ENCODE measurements around the gene VASP. TPM values are rescaled to one million over a fixed set of nuclear protein-coding genes. Genes with fewer than 3 reads are reported as not detected.

VASP gene
- total and polyA plus RNA-seq, 9 of the 15 experiments (the other 6 are each of a cell fraction or from before 2014, with no cell fraction given): 16.7 to 261 (median 112) TPM

DNA sequence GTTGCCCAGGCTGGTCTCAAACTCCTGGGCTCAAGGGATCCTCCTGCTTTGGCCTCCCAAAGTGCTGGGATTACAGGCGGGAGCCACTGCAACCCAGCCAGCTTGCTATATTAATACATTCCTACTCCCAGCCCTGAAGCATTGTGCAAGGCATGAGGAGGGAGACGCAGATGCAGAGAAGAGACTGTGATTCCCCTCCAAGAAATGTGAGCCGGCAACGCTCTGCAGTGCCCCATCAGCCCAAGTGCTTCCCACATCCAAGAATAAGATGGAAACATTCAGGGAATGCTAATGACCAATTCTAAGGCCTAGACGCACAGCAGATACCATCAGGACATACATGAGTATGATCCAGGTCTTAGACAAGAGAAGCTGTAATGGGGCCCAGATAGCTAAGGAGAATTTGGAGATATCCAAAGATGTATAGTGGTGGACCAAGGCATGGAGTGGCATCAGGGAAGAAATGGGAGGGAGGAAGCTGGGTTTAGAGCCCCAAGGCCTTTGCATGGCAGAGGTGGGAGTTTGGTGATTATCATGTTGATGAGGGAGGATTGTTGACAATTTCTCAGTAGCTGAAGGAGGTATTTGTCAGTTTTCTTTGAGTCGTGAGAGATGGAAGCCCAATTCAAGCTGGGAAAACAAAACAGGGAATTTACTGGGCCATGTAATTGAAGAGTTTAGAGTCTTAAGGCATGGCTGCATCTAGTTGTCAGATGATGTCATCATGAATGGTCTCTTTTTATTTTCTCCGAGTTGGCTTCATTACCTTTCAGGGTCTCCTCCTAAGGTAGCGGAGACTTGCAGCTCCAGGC is 6.2 kb upstream of the VASP start:
- Histone ChIP-seq H3K79me2 (ENCODE audit: control insufficient read depth, insufficient read depth, low read length) (peaks cover 6% of the 10 kb centered on the region; the same call in 2 of the 3 replicates), H3K4me1 (replicated peaks in 1 of 2; ENCODE audit: control insufficient read depth in 2 of 2, insufficient read depth in 2 of 2, low read length in 2 of 2) (peaks cover 26 to 66% of the 10 kb centered on the region in 2 experiments), H3K9ac (ENCODE audit: insufficient read depth in 1 of 2, low read depth in 2 of 2, low read length in 2 of 2) (peak overlapping the region in 1 of 2 experiments; percentile 22; a peak in 1 of 4 replicates), H3K27ac (ENCODE audit: extremely low read depth, low read depth, low read length) (peak overlapping the region; percentile 21; the same call in 1 of the 3 replicates), H2AFZ (ENCODE audit: low read depth, low read length) (peak overlapping the region; percentile 80), H3K4me2 (ENCODE audit: insufficient read depth, low read length) (peak overlapping the region; percentile 42; the same call in 1 of the 2 replicates), H3K9me3 (replicated peaks; ENCODE audit: control insufficient read depth, insufficient read depth, low read depth, low read length) (no peaks in the 10 kb centered on the region), H3K27me3 (ENCODE audit: control insufficient read depth in 2 of 2, insufficient read depth in 2 of 2, low read length in 2 of 2) (peaks cover 0 to under 1% of the 10 kb centered on the region in 2 experiments; a peak in 1 of 5 replicates), H3K36me3 (ENCODE audit: control insufficient read depth, insufficient read depth, low read length) (no peaks in the 10 kb centered on the region), H3K9me1 (ENCODE audit: control insufficient read depth, insufficient read depth, low read length) (no peaks in the 10 kb centered on the region), H3K4me3 (no peak overlapping the region), H4K20me1 (replicated peaks; ENCODE audit: control insufficient read depth, insufficient read depth, low read length) (no peaks in the 10 kb centered on the region)
- in situ Hi-C loops (cut with MboI) (no loop called here), intact Hi-C loops (cut with micrococcal nuclease) (no loop called here)
- BruUV-seq (replicated peaks): no TSS peak
- ChIA-PET POLR2A (interaction anchor here (0.6 kb wide), 2 partner anchors 198 to 219 kb away, joined by 4 read pairs; no protein-coding TSS in a partner anchor), CTCF (ENCODE audit: low intra/inter-chr PET ratio) (no interaction called here)
- no peak for ATAC-seq
- WGBS (ENCODE audit: insufficient coverage, low coverage, missing lambda C conversion rate): 66% methylated on average over 8 of the region's 8 CpGs
- DNase-seq (ENCODE audit: extremely low read depth in 1 of 4, low spot score in 3 of 4): no peak
- no peak for FAIRE-seq
- TF ChIP-seq ARHGAP35 (IDR thresholded peaks at IDR 0.05; ENCODE audit: partially characterized antibody): no peak
- no peak for TF ChIP-seq SIN3A (IDR thresholded peaks at IDR 0.05; ENCODE audit: borderline replicate concordance in 2 of 2, control insufficient read depth in 1 of 2, low read depth in 2 of 2, low read length in 2 of 2)
- TF ChIP-seq, protein P1, sequence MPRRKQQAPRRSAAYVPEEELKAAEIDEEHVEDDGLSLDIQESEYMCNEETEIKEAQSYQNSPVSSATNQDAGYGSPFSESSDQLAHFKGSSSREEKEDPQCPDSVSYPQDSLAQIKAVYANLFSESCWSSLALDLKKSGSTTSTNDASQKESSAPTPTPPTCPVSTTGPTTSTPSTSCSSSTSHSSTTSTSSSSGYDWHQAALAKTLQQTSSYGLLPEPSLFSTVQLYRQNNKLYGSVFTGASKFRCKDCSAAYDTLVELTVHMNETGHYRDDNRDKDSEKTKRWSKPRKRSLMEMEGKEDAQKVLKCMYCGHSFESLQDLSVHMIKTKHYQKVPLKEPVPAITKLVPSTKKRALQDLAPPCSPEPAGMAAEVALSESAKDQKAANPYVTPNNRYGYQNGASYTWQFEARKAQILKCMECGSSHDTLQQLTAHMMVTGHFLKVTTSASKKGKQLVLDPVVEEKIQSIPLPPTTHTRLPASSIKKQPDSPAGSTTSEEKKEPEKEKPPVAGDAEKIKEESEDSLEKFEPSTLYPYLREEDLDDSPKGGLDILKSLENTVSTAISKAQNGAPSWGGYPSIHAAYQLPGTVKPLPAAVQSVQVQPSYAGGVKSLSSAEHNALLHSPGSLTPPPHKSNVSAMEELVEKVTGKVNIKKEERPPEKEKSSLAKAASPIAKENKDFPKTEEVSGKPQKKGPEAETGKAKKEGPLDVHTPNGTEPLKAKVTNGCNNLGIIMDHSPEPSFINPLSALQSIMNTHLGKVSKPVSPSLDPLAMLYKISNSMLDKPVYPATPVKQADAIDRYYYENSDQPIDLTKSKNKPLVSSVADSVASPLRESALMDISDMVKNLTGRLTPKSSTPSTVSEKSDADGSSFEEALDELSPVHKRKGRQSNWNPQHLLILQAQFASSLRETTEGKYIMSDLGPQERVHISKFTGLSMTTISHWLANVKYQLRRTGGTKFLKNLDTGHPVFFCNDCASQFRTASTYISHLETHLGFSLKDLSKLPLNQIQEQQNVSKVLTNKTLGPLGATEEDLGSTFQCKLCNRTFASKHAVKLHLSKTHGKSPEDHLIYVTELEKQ (CRISPR knock-in tag; IDR thresholded peaks at IDR 0.05): no peak
- TF ChIP-seq CEBPG (CRISPR knock-in tag; IDR thresholded peaks at IDR 0.05): peak; percentile 16; the same call in 1 of the 2 replicates
- no peak for TF ChIP-seq CEBPG (tag; conservative IDR thresholded peaks at IDR 0.05 in 1 of 2, IDR thresholded peaks at IDR 0.05 in 1 of 2)
- TF ChIP-seq, protein P2, sequence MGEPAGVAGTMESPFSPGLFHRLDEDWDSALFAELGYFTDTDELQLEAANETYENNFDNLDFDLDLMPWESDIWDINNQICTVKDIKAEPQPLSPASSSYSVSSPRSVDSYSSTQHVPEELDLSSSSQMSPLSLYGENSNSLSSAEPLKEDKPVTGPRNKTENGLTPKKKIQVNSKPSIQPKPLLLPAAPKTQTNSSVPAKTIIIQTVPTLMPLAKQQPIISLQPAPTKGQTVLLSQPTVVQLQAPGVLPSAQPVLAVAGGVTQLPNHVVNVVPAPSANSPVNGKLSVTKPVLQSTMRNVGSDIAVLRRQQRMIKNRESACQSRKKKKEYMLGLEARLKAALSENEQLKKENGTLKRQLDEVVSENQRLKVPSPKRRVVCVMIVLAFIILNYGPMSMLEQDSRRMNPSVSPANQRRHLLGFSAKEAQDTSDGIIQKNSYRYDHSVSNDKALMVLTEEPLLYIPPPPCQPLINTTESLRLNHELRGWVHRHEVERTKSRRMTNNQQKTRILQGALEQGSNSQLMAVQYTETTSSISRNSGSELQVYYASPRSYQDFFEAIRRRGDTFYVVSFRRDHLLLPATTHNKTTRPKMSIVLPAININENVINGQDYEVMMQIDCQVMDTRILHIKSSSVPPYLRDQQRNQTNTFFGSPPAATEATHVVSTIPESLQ (CRISPR knock-in tag; IDR thresholded peaks at IDR 0.05): no peak
- no peak for TF ChIP-seq ZNF324 (CRISPR knock-in tag; IDR thresholded peaks at IDR 0.05)
- TF ChIP-seq NFYB (IDR thresholded peaks at IDR 0.05; ENCODE audit: extremely low read depth, insufficient read length): no peak
- TF ChIP-seq, protein P3, sequence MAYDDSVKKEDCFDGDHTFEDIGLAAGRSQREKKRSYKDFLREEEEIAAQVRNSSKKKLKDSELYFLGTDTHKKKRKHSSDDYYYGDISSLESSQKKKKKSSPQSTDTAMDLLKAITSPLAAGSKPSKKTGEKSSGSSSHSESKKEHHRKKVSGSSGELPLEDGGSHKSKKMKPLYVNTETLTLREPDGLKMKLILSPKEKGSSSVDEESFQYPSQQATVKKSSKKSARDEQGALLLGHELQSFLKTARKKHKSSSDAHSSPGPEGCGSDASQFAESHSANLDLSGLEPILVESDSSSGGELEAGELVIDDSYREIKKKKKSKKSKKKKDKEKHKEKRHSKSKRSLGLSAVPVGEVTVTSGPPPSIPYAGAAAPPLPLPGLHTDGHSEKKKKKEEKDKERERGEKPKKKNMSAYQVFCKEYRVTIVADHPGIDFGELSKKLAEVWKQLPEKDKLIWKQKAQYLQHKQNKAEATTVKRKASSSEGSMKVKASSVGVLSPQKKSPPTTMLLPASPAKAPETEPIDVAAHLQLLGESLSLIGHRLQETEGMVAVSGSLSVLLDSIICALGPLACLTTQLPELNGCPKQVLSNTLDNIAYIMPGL (CRISPR knock-in tag; IDR thresholded peaks at IDR 0.05): no peak
- TF ChIP-seq DDX20 (tag; IDR thresholded peaks at IDR 0.05; ENCODE audit: low read depth): no peak
- TF ChIP-seq, protein P4, sequence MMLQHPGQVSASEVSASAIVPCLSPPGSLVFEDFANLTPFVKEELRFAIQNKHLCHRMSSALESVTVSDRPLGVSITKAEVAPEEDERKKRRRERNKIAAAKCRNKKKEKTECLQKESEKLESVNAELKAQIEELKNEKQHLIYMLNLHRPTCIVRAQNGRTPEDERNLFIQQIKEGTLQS (IDR thresholded peaks at IDR 0.05): peak; percentile 90
- TF ChIP-seq, protein P4 (CRISPR knock-in tag; conservative IDR thresholded peaks at IDR 0.05): no peak

All from K562 (cell line).